HG03108 (cell line): ENCODE data around the gene NCOA3.
"Not testable (repeated sequence)": the region's sequence is repeated elsewhere in the genome, so short reads cannot be mapped to it uniquely, and the experiment has no call there.

ENCODE experiments used
- ATAC-seq: cut with Tn5 transposase; IDR thresholded peaks from one replicate; pipeline ENCODE4 v1.9.1; 2021; ENCODE audit warnings: moderate library complexity; ENCODE audit not compliant: unreplicated experiment

Gene NCOA3

DNA sequence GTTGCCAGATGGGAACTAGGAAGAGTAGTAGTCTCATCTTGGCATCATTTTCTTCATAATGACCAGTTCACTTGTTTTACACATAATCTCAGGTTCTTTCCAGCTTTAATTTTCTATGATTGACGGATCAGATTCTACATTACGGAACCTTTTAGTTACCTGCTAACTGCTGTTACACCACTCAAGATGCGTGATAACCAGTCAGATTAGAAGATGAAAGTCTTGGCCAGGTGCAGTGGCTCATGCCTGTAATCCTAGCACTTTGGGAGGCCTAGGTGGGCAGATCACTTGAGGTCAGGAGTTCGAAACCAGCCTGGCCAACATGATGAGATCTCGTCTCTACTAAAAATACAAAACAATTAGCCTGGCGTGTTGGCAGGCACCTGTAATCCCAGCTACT is 92.5 kb downstream of the NCOA3 start:
- no peak for ATAC-seq

DNA sequence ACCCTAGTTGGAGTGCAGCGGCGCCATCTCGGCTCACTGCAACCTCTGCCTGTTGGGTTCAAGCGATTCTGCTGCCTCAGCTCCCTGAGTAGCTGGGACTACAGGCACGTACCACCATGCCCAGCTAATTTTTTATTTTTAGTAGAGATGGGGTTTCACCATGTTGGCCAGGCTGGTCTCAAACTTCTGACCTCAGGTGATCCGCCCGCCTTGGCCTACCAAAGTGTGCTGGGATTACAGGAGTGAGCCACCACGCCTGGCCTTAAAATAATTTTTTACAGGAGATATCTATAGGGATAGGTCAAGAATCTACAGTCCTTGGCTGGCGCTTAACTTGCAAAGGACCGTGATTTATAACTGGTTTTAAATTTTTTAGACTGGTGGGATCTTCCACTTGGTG is 93.5 kb downstream of the NCOA3 start:
- ATAC-seq: not testable (repeated sequence)

DNA sequence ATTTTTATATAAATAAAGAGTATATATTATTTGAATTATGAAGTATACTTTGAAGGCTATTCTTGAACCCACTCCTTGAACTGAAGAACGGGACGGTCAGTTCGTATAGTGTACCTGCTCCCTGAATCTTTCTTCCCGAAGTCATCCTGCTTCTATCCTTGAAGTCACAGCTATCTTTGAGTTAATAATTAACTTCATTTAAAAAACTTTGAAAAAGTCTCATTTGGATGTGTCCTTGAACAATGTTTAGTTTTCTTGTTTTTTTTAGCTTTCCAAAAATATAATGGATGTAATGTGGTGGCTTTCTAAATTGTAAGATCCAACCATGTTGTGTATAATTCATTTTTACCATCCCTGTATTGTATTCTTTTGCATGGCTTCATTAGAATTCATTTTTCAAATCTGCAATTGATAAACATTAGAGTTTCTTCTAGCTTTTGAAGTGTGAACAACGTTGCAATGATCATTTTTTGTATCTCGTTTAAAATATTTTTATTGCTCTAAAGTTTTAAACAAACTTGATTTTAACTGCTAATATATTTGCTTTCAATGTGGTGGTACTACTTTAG is 94.4 kb downstream of the NCOA3 start:
- ATAC-seq: no peak

DNA sequence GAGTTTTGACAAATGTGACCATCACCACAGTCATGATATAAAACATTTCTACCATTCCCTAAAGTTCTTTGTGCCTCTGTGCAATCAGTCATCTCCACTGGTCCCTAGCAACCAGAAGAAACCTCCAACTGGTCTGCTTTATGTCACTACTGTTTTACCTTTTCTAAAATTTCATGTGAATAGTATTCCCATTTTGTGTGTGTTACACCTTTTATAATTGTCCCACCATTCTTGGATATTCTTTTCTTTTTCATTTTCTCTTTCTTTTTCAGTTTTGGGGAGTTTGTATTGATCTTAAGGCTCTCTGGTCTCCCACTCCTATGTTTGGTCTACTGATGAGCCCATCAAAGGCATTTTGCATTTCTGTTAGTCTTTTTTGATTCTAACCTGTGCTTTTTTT is 95.4 kb downstream of the NCOA3 start:
- no peak for ATAC-seq

DNA sequence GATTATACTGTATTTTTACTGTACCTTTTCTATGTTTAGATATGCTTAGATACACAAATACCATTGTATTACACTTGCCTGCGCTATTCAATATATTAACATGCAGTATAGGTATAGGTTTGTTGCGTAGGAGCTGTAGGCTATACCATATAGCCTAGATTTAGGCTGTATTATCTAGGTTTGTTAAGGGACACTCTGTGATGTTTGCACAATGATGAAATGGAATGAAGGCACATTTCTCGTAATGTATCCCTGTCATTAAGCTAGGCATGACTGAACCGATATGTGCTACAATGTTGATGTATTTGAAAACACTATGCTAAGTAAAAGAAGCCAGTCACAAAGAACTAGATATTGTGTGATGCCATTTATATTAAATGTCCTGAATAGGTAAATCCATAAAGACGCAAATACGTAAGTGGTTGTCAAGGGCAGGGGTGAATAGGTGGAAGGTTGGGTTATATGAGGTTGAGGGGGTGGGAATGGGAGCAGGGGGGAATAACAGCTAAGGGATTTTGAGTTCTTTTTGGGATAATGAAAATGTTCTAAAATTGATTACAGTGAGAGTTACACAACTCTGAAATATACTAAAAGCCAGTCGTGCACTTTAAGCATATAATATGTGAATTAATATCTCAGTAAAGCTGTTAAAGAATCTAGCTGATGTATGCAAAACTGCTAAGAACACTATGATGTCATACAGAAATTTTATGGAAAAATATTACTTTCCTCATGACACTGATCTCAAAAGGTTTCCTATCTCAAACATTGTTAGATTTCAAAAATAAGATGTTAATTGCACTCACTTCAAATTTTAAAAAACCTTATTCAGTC is 97.4 kb downstream of the NCOA3 start:
- ATAC-seq: no peak

DNA sequence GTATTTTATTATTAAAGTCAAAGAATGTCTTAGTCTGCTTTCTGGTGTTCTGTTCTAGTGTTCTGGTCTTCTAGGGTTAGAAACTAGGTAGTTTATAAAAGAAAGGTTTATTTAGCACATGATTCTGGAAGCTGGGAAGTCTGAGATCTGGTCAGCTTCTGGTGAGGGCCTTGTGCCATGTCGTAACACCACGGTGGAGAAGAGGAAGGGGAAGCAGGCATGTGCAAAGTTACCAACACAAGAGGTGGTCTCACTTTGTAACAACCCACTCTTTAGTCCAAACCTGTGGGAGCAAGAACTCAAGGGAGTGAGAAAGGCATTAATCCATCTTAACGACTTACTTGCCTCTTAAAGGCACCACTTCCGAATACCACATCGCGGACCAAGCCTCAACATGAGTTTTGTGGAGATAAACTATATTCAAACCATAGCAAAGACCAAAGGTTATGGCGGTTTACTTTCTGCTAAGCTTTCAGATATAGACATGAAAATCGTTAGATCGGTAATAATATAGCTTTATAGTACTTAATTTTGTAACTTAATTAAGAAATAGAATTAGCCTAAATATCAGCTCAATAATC is 99.4 kb downstream of the NCOA3 start:
- no peak for ATAC-seq

DNA sequence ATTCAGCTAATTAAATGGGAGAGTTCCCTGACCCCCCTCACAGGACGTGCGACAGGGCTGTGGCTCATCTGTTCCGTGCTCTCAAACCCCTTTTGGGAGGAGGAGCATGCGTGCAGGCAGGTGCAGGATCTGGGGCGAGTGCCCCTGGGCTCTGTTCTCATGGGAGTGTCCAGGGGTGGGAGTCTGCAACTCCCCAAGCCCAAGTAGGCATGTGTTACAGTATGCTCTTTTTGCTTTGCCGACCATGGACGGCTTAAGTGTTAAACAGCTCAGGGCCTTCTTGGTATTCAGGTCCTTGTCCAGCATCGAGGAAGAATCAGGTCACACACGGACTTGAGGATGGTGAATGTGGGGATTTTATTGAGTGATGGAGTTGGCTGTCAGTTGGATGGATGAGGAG is 101.6 kb downstream of the NCOA3 start:
- ATAC-seq: no peak

DNA sequence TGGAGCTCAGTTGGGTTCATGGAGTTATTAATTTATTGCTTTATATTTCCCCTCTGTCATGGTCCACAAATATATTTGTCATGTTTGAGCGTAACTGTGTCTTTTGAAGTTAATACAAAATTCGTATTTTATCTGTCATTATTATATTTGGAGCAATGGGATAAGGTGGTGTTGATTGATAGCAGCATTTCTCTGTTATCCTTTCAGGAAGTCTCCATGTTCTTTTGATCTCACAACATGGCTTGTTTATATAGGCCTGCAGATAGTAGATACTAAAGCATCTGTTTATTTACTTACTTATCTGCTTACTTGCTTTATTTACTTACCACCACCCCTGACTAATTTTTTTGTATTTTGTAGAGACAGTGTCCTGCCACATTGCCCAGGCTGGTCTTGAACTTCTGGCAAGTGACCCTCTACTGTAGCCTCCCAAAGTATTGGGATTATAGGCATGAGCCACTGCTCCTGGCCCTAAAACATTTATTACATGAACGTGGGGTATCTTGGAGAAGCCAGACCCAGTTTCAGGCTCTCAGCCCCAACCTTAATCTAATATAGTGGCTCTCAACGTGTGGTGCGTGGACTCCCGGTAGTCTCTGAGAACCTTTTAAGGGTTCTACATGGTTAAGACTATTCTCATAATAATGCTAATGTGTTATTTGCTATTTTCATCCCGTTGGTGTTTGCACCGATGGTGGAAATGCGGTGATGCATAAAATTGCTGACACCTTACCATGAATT is 104.2 kb downstream of the NCOA3 start:
- no peak for ATAC-seq

DNA sequence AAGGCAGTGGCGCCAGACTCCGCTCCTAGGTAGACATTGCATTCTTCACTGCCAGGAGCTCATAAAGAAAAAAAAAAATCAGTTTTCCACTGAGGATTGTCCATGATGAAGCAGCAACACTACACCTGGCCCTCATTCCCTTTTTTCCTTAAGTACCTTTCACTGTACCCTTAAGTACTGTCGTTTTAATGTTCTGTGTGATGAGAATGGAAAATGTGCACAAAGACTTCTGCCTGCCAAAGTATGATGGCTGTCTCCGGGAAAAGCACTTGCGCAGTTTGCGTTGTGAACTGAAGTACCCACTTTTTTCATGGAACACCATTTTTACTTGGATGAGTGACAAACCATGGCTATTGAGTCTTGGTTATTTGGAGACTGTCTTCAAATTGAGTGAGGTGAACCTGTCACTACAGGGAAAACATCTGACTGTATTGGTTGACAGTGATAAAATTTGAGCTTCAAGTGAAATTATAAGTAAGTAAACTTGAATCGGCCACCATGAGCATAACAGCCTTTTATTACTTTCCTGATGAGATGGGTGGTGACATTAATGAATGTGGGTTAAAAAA is 104.8 kb downstream of the NCOA3 start:
- no peak for ATAC-seq

DNA sequence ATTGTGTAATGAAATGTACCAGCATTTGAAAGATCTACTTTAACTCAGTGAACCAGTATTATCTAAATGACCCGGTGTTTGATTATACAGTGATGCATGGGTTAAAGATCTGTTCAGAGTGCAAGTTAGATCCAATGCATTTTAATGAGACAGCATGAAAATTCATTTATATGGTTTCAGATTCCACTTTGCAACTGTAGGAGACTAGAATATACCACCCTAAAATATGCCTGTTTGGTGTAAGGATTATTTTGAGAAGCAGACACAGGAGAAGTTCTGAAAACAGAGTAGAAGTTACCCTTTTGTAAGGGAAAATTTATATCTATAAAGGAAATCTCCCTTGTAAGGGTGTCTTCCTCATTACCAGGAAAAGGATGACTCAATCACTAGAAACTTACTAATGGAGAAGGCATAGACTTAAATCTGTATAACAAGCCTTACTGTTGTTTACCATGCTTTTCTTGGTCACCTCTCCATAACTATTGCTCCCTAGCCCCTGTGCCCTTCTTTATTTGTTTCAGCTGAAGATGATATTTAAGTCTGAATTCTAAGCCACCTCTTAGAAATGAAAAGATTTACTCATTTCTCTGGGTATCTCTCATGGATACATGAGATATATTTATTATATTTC is 105.4 kb downstream of the NCOA3 start:
- ATAC-seq: no peak

DNA sequence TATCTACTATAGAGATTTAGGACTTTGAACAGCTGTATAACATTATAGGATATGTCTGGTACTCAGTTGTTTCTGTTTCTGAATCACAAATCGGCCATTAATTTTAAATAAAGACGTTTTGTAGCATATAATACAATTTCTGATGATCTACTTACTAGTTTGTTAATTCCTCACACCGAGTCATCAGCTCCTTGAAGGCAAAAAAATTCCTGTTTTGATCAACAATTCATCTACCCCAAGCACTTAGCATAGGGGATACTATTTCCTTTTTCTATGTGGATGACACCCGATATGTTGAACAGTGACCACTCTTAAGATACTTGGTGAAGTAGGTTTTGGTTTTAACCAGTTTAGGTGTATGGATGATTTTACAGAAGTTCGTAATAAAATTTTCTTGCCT is 107.3 kb downstream of the NCOA3 start:
- no peak for ATAC-seq

DNA sequence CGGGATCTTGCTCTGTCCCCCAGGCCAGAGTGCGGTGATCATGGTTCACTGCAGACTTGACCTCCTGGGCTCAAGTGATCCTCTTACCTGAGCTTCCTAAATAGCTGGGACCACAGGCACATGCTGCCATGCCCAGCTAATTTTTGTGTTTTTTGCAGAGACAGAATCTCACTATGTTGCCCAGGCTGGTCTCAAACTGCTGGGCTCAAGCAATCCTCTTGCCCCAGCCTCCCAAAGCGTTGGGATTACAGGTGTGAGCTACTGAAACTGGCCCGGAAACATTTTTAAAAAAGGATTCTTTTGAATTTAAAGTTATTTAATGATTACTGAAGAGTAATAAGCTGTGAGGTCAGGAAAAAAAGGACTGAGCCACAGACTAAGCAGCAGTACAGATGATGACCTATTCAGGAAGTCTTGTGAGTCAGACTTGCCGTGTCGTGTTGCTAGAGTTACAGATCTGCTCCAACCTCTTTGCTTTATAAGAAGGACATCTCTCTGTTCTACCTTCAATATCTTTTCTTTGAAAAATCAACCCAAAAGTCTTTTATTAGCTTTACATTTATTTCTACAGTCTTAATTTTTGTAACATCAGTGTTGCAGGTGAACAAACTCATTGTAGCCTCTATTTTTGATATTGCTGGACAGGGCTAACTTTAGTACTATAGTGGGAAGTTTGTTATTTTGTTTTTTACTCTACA is 108.7 kb downstream of the NCOA3 start:
- ATAC-seq: peak; percentile 55

DNA sequence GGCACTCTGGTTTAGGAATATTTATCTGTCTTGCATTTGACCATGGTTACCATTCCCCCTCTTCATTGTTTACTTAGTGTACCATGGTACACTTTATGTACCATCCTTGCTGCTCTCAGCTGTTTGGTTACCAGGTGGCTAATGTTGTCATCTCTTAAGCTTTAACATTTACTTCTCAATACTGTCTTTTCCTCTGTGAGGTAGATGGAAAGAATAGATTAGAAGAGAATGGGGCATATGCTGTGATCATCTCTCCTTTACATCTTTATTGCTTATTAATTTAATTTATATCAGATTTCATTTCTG is 109.2 kb downstream of the NCOA3 start:
- no peak for ATAC-seq

DNA sequence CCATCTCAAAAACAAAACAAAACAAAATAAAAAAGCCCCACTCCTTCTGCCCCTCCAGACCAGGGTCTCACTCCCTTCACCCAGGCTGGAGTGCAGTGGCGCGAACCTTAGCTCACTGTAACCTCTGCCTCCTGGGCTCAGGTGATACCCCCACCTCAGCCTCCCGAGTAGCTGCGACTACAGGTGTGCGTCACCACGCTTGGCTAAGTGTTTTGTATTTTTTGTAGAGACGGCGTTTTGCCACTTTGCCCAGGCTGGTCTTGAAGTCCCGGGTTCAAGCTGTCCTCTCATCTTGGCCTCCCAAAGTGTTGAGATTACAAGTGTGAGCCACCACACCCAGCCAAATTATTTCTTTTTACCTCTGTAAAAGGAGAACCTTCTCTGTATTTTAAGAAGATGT is 110.1 kb downstream of the NCOA3 start:
- no peak for ATAC-seq

DNA sequence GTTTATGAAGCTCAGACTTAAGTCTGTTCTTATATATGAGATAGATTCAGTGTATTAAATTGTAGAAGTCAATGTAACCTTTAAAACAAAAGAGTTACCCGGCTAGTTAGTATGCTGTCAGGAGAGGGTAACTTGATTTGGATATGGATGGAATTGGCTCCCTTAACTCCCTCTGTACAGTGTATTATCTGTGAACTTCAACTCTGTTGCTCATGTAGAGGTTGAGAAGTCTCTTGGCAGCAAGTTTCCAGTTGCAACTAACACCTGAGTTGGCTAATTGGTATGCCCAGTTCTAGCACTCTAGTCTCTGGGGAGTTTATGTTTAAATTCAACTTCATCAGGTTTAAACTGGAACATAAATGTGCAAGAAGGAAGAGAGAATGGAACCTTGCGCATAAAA is 111.0 kb downstream of the NCOA3 start:
- no peak for ATAC-seq

DNA sequence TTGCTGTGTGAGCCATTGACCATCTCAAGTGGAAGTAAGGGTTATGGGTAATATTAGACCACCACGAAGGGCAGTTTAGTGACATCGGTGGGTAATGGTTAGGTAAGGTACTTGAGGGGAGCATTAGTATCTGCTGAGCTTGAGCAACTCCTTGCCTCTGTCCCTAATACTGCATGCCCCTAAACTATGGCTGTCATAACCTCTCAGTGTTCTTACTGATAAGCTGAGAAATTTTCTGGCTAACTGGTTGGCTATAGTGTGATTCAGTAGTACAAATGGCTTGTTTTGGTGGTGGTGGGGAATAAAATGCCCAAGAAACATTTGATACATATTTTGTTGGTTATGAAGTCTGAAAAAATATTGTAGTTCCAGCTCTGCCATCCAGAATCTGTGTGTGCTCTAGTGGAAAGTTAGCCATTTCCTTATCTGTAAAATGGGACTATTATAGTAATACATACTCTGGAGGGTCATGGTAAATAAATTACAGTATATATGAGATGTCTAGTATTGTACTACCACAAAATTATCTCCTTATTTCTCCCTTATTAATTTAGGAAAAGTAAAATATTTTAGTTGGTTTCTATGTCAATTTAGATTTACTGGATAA is 113.1 kb downstream of the NCOA3 start:
- no peak for ATAC-seq

DNA sequence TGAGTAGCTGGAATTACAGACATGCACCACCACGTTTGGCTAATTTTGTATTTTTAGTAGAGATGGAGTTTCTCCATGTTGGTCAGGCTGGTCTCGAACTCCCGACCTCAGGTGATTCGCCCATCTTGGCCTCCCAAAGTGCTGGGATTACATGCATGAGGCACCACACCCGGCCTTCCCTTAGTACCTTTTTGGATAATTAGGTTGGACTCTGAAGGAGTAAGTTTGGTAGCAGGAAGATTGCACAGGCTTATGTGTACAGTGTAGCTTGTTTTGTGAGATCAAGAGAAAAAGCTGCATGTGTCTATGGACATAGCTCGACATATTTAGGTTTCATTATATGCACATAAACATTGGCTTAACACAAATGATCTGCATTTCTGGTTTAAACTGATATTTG is 116.8 kb downstream of the NCOA3 start:
- ATAC-seq: no peak

DNA sequence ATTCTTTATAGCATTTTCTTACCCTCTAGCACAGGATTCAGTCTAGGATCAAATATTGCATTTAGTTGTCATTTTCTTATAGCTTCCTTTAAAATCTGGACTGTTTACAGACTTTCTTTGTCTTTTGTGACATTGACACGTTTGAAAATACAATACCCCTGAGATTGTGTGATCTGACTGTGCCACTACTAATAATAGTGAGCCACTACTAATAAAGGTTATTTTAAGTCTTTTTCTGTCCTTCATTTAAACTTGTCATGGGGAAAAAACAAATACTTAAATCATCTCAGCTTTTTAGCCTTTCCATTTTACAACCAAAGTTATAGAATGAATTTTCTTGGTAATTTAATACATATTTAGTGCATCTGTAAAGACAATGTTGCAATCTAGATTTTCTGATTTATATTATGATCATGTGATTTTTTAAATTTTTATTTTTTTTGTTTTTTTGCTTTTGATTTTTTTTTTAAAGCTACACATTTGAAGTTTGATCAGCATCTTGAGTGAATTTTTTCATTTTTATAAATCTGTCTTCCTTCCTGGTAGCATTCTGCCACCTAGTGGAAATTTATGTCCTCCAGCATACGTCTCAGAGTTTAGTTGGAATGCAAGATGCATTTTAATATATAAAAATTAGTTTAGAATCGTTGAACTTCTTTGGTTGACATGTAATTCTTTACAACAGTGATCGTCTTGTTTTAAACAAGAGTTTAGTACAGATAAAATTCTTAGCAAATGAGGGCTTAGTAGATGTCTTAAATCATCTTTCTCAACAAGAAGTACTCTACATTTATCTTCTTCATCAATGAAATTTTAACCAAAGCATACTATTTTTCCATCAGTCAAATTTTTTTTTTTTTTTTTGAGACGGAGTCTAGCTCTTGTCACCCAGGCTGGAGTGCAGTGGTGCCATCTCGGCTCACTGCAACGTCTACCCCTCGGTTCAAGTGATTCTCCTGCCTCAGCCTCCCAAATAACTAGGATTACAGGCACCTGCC is 119.4 kb downstream of the NCOA3 start:
- no peak for ATAC-seq

DNA sequence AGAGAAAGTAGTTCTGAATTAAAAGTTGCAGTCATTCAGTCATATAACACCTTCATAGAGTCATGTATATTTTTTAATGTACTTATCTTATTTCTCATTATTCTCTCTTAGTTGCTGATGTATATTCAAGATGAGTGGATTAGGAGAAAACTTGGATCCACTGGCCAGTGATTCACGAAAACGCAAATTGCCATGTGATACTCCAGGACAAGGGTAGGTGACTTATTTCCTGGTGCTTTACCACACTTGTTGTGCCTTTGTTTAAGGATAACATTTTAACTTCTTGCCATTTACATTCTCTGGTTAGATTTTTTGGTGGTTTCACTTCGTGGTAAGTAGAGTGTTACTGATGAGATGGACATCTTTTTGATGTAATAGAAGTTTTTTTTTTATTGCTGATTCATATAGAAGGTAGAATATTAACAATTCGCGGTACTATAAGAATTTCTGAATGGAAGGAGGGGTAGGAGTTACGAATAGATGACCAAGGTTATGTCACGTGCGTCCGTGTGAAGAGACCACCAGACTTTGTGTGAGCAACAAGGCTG is 120.5 kb downstream of the NCOA3 start:
- ATAC-seq: no peak
